ENCODE results near the gene ASAP2.
A peak's percentile ranks its signal among the peaks of the same experiment; 100 is the strongest.

The ASAP2 gene

DNA sequence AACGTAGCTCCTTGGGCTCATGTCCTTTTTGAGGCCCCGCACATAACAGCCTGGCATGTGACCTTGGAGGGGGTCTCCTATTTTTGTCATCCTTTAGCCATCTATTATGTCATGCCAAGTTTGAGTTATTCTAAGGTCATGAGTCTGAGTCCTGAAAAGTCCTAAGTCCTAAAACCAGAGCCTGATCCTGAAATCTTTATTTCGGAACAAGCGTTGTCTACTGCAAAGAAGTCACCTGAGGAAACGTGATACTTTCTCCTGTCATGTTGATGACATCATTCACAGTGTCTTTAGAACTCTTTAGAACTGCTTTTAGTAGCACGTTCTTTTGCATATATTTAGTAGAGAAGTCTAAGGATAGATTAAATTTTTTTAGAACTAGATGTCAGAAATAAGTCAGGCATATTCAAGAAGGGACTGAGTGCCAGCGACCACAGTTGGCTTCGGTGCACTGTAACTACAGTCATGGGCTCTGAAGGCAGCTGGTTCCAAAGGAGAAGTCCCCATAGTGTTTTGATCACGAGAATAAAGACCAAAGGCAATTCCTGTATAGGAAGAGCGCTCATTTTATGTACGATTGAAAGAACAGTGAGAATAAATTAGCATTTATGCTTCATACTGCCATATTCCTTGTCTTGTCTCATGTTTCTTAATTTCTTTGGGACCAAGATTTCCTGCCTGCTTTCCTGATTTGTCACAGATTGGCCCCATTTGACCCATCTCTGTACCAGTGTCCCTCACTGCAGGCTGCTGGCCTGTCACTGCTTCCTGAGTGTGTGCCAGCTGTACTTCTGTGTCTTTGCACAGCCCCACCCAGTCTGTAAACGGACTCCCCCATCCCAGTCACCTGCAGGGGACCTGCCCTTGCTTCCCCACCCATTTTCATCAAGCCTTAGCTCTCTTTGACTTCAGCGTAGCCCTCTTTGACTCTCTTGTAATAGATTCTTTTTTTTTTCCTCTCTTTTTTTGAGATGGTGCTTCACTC lies 75.8 kb downstream of the ASAP2 start:
- Histone ChIP-seq H3K27ac (ENCODE audit: low read depth, low read length) (no peak overlapping the region), H3K4me1 (ENCODE audit: control insufficient read depth, insufficient read depth, low read length) (no peaks in the 10 kb centered on the region)

DNA sequence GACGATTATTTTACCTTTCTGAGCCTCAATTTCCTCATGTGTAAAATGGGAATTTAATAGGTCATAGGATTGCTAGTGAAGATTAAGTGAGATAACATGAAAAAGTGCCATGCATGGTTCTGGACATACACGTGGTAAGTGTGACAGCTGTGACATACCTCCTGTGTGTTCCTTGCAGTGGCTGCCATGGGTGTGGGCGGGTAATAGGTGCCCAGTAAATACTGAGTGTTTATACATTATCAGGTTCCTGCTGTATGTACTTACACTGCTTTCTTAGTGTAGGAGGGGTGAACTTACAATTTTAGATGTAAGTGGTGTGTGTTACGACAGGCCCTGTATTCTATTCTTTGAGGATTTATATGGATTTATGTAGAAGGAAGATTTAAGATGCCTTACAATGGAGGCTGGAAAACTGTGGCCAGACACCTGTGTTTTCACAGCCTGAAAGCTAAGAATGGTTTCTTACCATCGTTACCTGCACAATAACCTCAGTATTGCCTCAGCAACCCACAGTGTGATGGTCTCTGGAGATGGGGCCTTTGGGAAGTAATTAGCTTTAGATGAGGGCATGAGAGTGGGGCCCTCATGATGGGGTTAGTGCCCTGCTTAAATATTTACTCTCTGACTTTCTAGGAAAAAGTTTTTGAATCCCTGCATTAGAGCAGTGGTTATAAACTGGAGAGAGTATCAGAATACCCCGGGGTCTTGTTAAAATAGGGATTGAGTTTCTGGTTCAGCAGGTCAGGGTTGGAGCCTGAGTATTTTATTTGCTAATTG lies 78.1 kb downstream of the ASAP2 start:
- no peak overlapping the region for H3K4me3 ChIP-seq (ENCODE audit: low read depth, low read length)
- no peaks in the 10 kb centered on the region for H3K36me3 ChIP-seq (ENCODE audit: control insufficient read depth, insufficient read depth, low read length)
- H3K27ac ChIP-seq (ENCODE audit: low read depth, low read length), result no peak overlapping the region
- H3K27me3 ChIP-seq (ENCODE audit: control insufficient read depth, insufficient read depth, low read length), result no peaks in the 10 kb centered on the region
- no peaks in the 10 kb centered on the region for H3K9me3 ChIP-seq (ENCODE audit: control insufficient read depth, insufficient read depth, low read length)
- peaks cover 18% of the 10 kb centered on the region for H3K4me1 ChIP-seq (ENCODE audit: control insufficient read depth, insufficient read depth, low read length)
- no peak overlapping the region for H3K9ac ChIP-seq (ENCODE audit: low read depth, low read length)

More for the DNA sequence above, 75.8 kb downstream of the ASAP2 start:
- H3K9me3 ChIP-seq (ENCODE audit: control insufficient read depth, insufficient read depth, low read length), result no peaks in the 10 kb centered on the region
- H3K9ac ChIP-seq (ENCODE audit: low read depth, low read length), result no peak overlapping the region
- no peaks in the 10 kb centered on the region for H3K36me3 ChIP-seq (ENCODE audit: control insufficient read depth, insufficient read depth, low read length)
- no peaks in the 10 kb centered on the region for H3K27me3 ChIP-seq (ENCODE audit: control insufficient read depth, insufficient read depth, low read length)
- H3K4me3 ChIP-seq (ENCODE audit: low read depth, low read length), result no peak overlapping the region

DNA sequence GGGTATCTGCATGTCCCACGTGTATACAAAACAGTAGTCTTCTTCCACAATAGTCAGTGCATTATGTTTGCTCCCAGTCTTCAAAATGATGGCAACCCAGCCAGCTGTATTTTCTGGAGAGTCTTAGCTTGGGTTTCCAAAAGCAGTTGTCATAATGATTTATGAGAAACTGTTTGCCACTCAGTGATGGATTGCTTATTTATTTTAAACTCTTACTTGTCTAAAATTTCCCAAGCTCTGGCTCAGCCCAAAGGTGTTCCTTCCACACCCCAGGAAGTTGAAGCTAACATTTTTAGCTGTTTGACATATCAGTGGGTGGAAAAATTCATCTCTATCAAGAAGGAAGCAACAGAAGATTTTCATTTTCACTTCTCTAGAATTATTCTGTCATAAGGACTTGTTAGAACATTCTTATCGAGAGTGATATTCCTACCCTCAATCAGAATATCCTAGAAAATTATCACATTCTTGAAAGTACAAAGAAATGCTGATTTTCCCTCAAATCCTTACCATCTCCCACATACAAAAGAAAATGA lies 78.8 kb downstream of the ASAP2 start:
- Histone ChIP-seq H3K27me3 (ENCODE audit: control insufficient read depth, insufficient read depth, low read length) (no peaks in the 10 kb centered on the region), H3K9ac (ENCODE audit: low read depth, low read length) (no peak overlapping the region), H3K4me1 (ENCODE audit: control insufficient read depth, insufficient read depth, low read length) (peaks cover 19% of the 10 kb centered on the region), H3K27ac (ENCODE audit: low read depth, low read length) (no peak overlapping the region), H3K36me3 (ENCODE audit: control insufficient read depth, insufficient read depth, low read length) (no peaks in the 10 kb centered on the region), H3K4me3 (ENCODE audit: low read depth, low read length) (no peak overlapping the region), H3K9me3 (ENCODE audit: control insufficient read depth, insufficient read depth, low read length) (no peaks in the 10 kb centered on the region)

DNA sequence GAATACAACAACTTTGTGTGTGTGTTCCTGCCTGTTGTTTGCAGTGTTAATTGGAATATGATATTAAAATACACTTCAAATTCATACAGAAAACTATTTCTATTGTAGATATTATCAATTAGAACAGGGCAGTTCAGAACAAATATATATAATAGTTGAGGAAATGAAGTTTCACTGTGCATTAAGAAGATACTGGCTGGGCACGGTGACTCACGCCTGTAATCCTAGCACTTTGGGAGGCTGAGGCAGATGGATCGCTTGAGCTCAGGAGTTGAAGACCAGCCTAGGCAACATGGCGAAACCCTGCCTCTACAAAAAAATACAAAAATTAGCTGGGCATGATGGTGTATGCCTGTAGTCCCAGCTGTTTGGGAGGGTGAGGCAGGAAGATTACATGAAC lies 79.3 kb downstream of the ASAP2 start:
- Histone ChIP-seq H3K9ac (ENCODE audit: low read depth, low read length) (no peak overlapping the region), H3K4me3 (ENCODE audit: low read depth, low read length) (no peak overlapping the region), H3K9me3 (ENCODE audit: control insufficient read depth, insufficient read depth, low read length) (no peaks in the 10 kb centered on the region), H3K36me3 (ENCODE audit: control insufficient read depth, insufficient read depth, low read length) (no peaks in the 10 kb centered on the region), H3K27me3 (ENCODE audit: control insufficient read depth, insufficient read depth, low read length) (no peaks in the 10 kb centered on the region), H3K27ac (ENCODE audit: low read depth, low read length) (no peak overlapping the region), H3K4me1 (ENCODE audit: control insufficient read depth, insufficient read depth, low read length) (peaks cover 19% of the 10 kb centered on the region)

DNA sequence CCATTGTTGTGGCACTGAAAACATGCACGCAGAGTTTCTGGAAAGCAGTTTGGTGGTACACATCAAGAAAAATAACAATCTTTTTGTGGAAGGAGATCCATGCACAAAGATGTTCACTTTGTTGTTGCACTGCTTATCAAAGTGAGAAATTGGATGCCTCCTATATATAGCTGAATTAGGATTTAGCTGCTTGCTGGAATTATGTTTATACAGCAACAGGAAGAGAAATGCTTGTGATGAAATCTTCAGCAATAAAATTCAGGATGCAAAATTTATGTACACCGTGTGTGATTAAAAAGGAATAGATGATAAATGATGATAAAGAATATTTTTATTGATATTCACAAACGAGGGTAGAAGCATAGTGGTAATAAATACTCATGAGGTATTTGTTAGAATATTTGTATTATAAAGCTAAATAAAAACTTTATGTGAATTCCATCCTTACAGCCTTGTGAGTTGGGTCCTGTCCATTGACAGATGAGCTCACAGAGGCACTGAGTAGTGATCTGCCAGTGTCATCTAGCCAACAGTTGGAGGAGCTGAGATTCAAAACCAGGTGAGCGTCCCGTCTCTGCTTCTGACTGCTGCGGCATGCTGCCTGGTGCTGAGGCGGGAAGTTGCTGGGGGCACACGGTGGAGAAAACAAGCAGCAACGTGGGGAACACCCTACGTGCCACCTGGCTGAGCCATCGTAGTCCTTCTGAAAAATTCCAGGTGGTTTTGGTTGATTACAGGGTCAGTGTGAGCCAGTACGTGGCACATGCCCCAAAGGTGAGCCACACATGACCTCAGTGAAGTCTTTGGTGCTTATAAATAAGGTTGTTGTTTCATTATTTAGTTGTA lies 80.2 kb downstream of the ASAP2 start:
- H3K4me1 ChIP-seq (ENCODE audit: control insufficient read depth, insufficient read depth, low read length), result peaks cover 19% of the 10 kb centered on the region
- H3K36me3 ChIP-seq (ENCODE audit: control insufficient read depth, insufficient read depth, low read length), result no peaks in the 10 kb centered on the region
- H3K27me3 ChIP-seq (ENCODE audit: control insufficient read depth, insufficient read depth, low read length), result no peaks in the 10 kb centered on the region
- no peak overlapping the region for H3K9ac ChIP-seq (ENCODE audit: low read depth, low read length)
- no peak overlapping the region for H3K27ac ChIP-seq (ENCODE audit: low read depth, low read length)
- no peaks in the 10 kb centered on the region for H3K9me3 ChIP-seq (ENCODE audit: control insufficient read depth, insufficient read depth, low read length)
- no peak overlapping the region for H3K4me3 ChIP-seq (ENCODE audit: low read depth, low read length)

DNA sequence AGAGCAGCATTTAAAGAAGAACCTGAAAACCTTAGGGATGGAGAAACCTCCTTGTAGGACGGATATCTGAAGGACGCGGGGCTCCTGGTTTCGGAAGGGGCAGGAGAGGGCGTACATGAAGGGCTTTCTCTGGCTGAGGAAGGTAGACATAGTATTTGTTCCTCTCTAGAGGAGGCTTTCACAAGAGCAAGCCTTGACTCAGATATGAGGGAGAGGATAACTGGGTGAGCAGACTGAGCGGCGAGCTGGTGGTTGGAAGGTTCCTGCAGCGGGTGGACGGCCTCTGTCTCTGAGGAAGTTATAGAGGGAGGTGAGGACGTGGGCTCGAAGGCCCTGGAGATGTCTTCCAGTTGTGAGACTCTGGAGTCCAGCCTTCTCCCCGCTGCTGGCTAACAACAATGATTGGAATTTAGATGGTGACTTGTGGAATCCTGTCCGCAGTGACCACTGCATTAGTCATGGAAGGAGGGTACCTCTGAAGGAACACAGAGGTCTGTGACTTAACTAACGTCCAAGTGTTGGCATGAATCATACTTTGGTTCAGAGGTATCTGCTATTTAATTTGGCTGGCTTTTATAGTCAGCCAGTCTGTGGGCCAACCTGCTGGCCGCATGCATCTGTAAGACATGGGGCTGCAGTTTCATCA lies 80.9 kb downstream of the ASAP2 start:
- Histone ChIP-seq H3K9me3 (ENCODE audit: control insufficient read depth, insufficient read depth, low read length) (no peaks in the 10 kb centered on the region), H3K36me3 (ENCODE audit: control insufficient read depth, insufficient read depth, low read length) (no peaks in the 10 kb centered on the region), H3K4me1 (ENCODE audit: control insufficient read depth, insufficient read depth, low read length) (peaks cover 19% of the 10 kb centered on the region), H3K9ac (ENCODE audit: low read depth, low read length) (no peak overlapping the region), H3K27me3 (ENCODE audit: control insufficient read depth, insufficient read depth, low read length) (no peaks in the 10 kb centered on the region), H3K27ac (ENCODE audit: low read depth, low read length) (no peak overlapping the region), H3K4me3 (ENCODE audit: low read depth, low read length) (no peak overlapping the region)

DNA sequence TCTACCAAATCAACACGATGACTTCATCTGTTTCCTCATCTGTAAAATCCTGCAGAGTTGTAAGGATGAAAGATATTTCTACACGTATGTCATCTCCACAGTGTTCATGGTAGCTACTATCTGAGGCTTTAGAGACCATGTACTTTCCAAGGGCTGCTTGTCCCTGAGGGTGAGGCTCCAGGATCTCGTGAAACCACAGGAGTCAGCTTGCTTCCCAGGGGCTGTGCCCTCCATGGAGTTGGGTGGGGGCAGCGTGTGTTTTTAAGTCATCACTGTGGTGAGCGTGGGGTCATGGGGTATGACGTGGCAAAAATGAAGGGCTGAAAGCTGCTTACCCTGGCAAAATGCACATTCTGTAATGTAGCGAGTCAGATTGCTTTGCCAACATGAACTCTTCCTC lies 81.6 kb downstream of the ASAP2 start:
- H3K4me1 ChIP-seq (ENCODE audit: control insufficient read depth, insufficient read depth, low read length), result peaks cover 19% of the 10 kb centered on the region
- no peaks in the 10 kb centered on the region for H3K27me3 ChIP-seq (ENCODE audit: control insufficient read depth, insufficient read depth, low read length)
- no peak overlapping the region for H3K4me3 ChIP-seq (ENCODE audit: low read depth, low read length)
- H3K9ac ChIP-seq (ENCODE audit: low read depth, low read length), result no peak overlapping the region
- peak overlapping the region; percentile 52 for H3K27ac ChIP-seq (ENCODE audit: low read depth, low read length)
- no peaks in the 10 kb centered on the region for H3K36me3 ChIP-seq (ENCODE audit: control insufficient read depth, insufficient read depth, low read length)
- H3K9me3 ChIP-seq (ENCODE audit: control insufficient read depth, insufficient read depth, low read length), result no peaks in the 10 kb centered on the region

DNA sequence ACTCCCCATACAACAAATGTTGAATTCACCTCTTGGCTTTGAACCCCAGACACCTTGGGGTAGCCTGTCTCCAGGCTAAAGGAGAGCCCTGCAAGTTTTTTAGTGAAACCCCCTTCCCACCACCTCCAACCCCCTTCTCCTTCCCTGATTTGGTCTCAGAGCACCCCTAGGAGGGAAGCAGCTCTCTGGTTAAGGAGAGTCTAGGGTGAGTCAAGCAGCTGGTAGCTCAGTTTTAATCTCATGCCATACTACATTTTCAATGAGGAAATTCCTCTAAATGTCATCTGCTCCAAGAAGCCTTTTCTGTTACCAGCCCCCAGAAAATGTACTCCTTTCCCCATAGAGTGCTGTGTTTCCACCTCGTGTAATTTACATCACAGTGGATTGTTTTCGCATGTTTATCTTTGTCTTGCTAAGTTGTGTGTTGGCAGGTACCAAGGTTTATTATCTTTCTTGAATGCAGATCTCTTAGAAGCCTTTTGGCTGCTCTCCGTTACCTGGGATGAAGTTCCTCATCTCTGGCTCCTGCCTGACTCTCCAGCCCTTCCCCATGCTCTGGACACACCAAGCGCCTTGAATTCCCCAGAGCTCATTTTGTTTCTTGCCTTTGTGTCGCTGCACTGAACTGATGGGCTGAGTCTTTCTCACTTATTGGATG lies 82.2 kb downstream of the ASAP2 start:
- Histone ChIP-seq H3K27ac (ENCODE audit: low read depth, low read length) (peak overlapping the region; percentile 52), H3K4me1 (ENCODE audit: control insufficient read depth, insufficient read depth, low read length) (peaks cover 19% of the 10 kb centered on the region), H3K36me3 (ENCODE audit: control insufficient read depth, insufficient read depth, low read length) (no peaks in the 10 kb centered on the region), H3K9me3 (ENCODE audit: control insufficient read depth, insufficient read depth, low read length) (no peaks in the 10 kb centered on the region), H3K27me3 (ENCODE audit: control insufficient read depth, insufficient read depth, low read length) (no peaks in the 10 kb centered on the region), H3K4me3 (ENCODE audit: low read depth, low read length) (peak overlapping the region; percentile 19; the same call in 1 of the 2 replicates), H3K9ac (ENCODE audit: low read depth, low read length) (no peak overlapping the region)

DNA sequence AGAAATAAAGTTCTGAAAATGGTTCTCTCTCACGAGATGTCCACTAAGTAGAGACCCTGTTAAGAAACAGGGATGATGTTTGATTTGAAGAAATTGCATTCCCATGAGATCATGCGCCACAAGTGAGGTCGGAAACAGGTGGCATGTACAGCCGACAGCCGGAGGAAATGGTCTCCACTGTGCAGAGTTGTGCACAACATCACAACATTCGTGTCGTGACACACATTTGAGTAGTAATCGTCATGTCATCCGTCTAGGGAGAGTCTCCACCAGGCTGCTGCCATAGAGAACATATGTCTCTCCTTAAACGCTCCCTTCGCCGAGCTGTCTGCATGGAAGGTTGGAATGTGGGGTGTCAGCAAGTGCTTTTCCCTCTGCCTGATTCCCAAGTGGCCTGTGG lies 84.7 kb downstream of the ASAP2 start:
- Histone ChIP-seq H3K9ac (ENCODE audit: low read depth, low read length) (no peak overlapping the region), H3K27ac (ENCODE audit: low read depth, low read length) (no peak overlapping the region), H3K9me3 (ENCODE audit: control insufficient read depth, insufficient read depth, low read length) (no peaks in the 10 kb centered on the region), H3K36me3 (ENCODE audit: control insufficient read depth, insufficient read depth, low read length) (no peaks in the 10 kb centered on the region), H3K27me3 (ENCODE audit: control insufficient read depth, insufficient read depth, low read length) (no peaks in the 10 kb centered on the region), H3K4me3 (ENCODE audit: low read depth, low read length) (no peak overlapping the region), H3K4me1 (ENCODE audit: control insufficient read depth, insufficient read depth, low read length) (peaks cover 19% of the 10 kb centered on the region)

DNA sequence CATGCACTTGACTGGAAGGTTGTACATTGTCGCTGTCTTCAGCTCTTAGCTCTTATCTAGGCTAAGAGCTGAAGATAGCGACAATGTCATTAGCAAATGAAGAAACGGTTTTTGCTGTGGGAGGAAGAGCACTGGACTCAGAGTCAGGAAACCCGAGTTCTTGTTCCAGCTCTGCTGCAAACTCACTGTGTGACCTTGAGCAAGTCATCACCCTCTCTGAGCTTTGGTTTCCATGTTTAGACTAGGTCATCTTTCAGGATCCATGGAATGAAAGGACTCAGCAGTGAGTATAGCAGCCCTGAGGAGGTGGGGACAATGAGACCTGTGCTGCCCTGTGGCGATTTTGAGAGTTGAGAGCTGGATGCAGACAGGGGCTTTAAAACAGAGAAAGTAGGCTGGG lies 85.3 kb downstream of the ASAP2 start:
- no peak overlapping the region for H3K4me3 ChIP-seq (ENCODE audit: low read depth, low read length)
- no peak overlapping the region for H3K9ac ChIP-seq (ENCODE audit: low read depth, low read length)
- H3K27ac ChIP-seq (ENCODE audit: low read depth, low read length), result no peak overlapping the region
- no peaks in the 10 kb centered on the region for H3K27me3 ChIP-seq (ENCODE audit: control insufficient read depth, insufficient read depth, low read length)
- H3K36me3 ChIP-seq (ENCODE audit: control insufficient read depth, insufficient read depth, low read length), result no peaks in the 10 kb centered on the region
- H3K4me1 ChIP-seq (ENCODE audit: control insufficient read depth, insufficient read depth, low read length), result peaks cover 19% of the 10 kb centered on the region
- H3K9me3 ChIP-seq (ENCODE audit: control insufficient read depth, insufficient read depth, low read length), result no peaks in the 10 kb centered on the region
